HepG2 (cell line): ENCODE measurements around the gene ASB16. TPM values are rescaled to one million over a fixed set of nuclear protein-coding genes. Genes with fewer than 3 reads are reported as not detected.

Source experiments
- GTF3A ChIP-seq: sonication (generic); formaldehyde crosslinking; conservative IDR thresholded peaks from 2 replicates; pipeline ENCODE4 v1.4.0; 2020; ENCODE audit warnings: mild to moderate bottlenecking, missing genetic modification reagents
- HOXD1 ChIP-seq: sonication (generic); formaldehyde crosslinking; IDR thresholded peaks from 2 replicates; pipeline ENCODE4 v1.5.0; 2020; ENCODE audit warnings: missing genetic modification reagents
- MTF2 ChIP-seq: sonication (generic); formaldehyde crosslinking; IDR thresholded peaks from 2 replicates; pipeline ENCODE4 v1.5.0; 2020; ENCODE audit warnings: missing genetic modification reagents, borderline replicate concordance
- RNF2 ChIP-seq: fragments of 450-650 bp; conservative IDR thresholded peaks from 2 replicates; pipeline ENCODE4 v1.6.1; 2016; ENCODE audit warnings: low read depth
- SATB2 ChIP-seq: sonication (generic); formaldehyde crosslinking; IDR thresholded peaks from 2 replicates; pipeline ENCODE4 v1.5.0; 2020; ENCODE audit warnings: missing genetic modification reagents
- SNRNP70 ChIP-seq: fragments of 200-400 bp; formaldehyde crosslinking; IDR thresholded peaks from 2 replicates; pipeline ENCODE4 v1.6.1; 2017; ENCODE audit warnings: mild to moderate bottlenecking, low read depth, low read length, moderate library complexity
- ZNF235 ChIP-seq: sonication (generic); formaldehyde crosslinking; IDR thresholded peaks from 2 replicates; pipeline ENCODE4 v1.8.1; 2023; ENCODE audit warnings: mild to moderate bottlenecking, missing genetic modification reagents, borderline replicate concordance
- ZNF430 ChIP-seq: sonication (generic); formaldehyde crosslinking; IDR thresholded peaks from 2 replicates; pipeline ENCODE4 v1.9.0; 2021; ENCODE audit warnings: mild to moderate bottlenecking, missing genetic modification reagents
- ZNF484 ChIP-seq: sonication (generic); formaldehyde crosslinking; IDR thresholded peaks from 2 replicates; pipeline ENCODE4 v1.5.1; 2020; ENCODE audit warnings: mild to moderate bottlenecking, low read depth, missing genetic modification reagents, borderline replicate concordance
- ZNF572 ChIP-seq: sonication (generic); formaldehyde crosslinking; IDR thresholded peaks from 2 replicates; pipeline ENCODE4 v1.5.1; 2020; ENCODE audit warnings: mild to moderate bottlenecking, missing genetic modification reagents
- polyA plus RNA-seq, 8 experiments: library from polyadenylated mRNA; depleted of rRNA in 3 of 8; stranded (reverse) in 7 of 8; unstranded in 1 of 8; fragments of >200 nt; fragmentation: Illumina TruSeq in 4 of 8; extraction: Trizol in 4 of 8; gene quantifications; 2 replicates each; pipeline versions ENCODE4 v1.2.1 to v1.2.3, GENCODE V29; 2011 to 2016; ENCODE audit warnings: low read depth in 4 of 8, missing spikeins in 1 of 8, mixed read lengths in 1 of 8; ENCODE audit not compliant: insufficient read depth in 1 of 8
- total RNA-seq, 5 experiments: library from RNA; depleted of rRNA; stranded (reverse); fragments of >200 nt; fragmentation: Illumina TruSeq; extraction: Trizol; gene quantifications; 2 replicates each; pipeline ENCODE4 v1.2.3, GENCODE V29; 2016; ENCODE audit warnings: low read depth in 1 of 5
- TF ChIP-seq, protein P1 (sequence below), 2 experiments: sonication (generic) in 1 of 2; formaldehyde crosslinking in 1 of 2; IDR thresholded peaks; 2 replicates each; pipeline versions ENCODE4 v1.4.0 to v1.6.1; 2016 to 2020; ENCODE audit warnings: borderline replicate concordance in 1 of 2, low read depth in 1 of 2, mild to moderate bottlenecking in 1 of 2, missing genetic modification reagents in 1 of 2
- TF ChIP-seq, protein P2 (sequence below): sonication (generic); formaldehyde crosslinking; IDR thresholded peaks from 2 replicates; pipeline ENCODE4 v1.4.0; 2020; ENCODE audit warnings: missing genetic modification reagents
- TF ChIP-seq, protein P3 (sequence below): IDR thresholded peaks from 2 replicates; pipeline ENCODE4 v1.4.0; 2020; ENCODE audit warnings: mild to moderate bottlenecking, missing genetic modification reagents

Gene ASB16
- total and polyA plus RNA-seq, 2 of the 13 experiments (the other 11 are each of a cell fraction or from before 2014, with no cell fraction given), result 0.07 TPM; not detected in 1

DNA sequence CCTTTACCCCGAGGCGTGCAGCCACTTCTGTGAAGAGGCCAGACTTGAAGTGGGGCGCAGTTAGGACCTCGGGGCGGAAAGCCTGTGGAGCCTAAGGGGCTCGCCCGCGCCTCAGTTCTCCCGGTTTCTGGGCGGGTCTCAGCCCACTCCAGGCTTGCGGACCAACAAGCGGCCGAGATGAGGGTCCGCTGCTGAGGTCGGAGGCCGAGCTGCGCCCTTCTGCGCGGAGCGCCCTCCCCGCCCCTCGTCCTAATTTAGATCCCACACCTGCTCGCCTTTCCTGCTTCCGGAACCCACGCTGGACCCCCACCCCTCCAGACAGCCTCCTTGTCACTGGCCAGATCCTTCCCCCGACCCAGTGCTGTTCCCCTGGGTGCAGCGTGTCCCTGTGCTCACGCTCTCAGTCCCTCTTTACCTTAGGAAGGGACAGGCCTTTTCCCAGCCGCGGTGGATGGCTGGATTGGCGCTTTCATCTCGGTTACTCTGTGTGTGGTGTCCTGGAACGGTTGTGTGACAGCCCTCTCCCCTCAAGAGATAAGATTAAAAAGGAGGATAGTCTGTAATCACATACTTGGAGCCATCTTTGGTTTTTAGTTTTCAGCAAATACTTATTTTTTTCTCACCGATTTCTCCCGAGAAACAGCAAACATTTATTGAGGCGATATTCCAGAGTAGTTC is 30.1 kb downstream of the ASB16 start (continued):
- TF ChIP-seq, protein P1, sequence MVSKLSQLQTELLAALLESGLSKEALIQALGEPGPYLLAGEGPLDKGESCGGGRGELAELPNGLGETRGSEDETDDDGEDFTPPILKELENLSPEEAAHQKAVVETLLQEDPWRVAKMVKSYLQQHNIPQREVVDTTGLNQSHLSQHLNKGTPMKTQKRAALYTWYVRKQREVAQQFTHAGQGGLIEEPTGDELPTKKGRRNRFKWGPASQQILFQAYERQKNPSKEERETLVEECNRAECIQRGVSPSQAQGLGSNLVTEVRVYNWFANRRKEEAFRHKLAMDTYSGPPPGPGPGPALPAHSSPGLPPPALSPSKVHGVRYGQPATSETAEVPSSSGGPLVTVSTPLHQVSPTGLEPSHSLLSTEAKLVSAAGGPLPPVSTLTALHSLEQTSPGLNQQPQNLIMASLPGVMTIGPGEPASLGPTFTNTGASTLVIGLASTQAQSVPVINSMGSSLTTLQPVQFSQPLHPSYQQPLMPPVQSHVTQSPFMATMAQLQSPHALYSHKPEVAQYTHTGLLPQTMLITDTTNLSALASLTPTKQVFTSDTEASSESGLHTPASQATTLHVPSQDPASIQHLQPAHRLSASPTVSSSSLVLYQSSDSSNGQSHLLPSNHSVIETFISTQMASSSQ (IDR thresholded peaks at IDR 0.05; ENCODE audit: low read depth), result no peak
- TF ChIP-seq, protein P1 (CRISPR knock-in tag; IDR thresholded peaks at IDR 0.05; ENCODE audit: borderline replicate concordance), result 0 out of 2 replicates have a peak, but pooled peaks have one; percentile 54
- TF ChIP-seq ZNF484, result no peak
- no peak for TF ChIP-seq SNRNP70
- TF ChIP-seq, protein P2, sequence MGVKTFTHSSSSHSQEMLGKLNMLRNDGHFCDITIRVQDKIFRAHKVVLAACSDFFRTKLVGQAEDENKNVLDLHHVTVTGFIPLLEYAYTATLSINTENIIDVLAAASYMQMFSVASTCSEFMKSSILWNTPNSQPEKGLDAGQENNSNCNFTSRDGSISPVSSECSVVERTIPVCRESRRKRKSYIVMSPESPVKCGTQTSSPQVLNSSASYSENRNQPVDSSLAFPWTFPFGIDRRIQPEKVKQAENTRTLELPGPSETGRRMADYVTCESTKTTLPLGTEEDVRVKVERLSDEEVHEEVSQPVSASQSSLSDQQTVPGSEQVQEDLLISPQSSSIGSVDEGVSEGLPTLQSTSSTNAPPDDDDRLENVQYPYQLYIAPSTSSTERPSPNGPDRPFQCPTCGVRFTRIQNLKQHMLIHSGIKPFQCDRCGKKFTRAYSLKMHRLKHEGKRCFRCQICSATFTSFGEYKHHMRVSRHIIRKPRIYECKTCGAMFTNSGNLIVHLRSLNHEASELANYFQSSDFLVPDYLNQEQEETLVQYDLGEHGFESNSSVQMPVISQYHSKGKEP, result no peak
- TF ChIP-seq GTF3A, result peak; percentile 78; the same call in 1 of the 2 replicates
- TF ChIP-seq ZNF430 (CRISPR knock-in tag), result peak; percentile 56; the same call in 1 of the 2 replicates
- TF ChIP-seq HOXD1 (CRISPR knock-in tag), result no peak
- no peak for TF ChIP-seq ZNF572 (CRISPR knock-in tag)
- no peak for TF ChIP-seq RNF2
- 0 out of 2 replicates have a peak, but pooled peaks have one; percentile 22 for TF ChIP-seq SATB2
- no peak for TF ChIP-seq ZNF235 (CRISPR knock-in tag)
- TF ChIP-seq, protein P3, sequence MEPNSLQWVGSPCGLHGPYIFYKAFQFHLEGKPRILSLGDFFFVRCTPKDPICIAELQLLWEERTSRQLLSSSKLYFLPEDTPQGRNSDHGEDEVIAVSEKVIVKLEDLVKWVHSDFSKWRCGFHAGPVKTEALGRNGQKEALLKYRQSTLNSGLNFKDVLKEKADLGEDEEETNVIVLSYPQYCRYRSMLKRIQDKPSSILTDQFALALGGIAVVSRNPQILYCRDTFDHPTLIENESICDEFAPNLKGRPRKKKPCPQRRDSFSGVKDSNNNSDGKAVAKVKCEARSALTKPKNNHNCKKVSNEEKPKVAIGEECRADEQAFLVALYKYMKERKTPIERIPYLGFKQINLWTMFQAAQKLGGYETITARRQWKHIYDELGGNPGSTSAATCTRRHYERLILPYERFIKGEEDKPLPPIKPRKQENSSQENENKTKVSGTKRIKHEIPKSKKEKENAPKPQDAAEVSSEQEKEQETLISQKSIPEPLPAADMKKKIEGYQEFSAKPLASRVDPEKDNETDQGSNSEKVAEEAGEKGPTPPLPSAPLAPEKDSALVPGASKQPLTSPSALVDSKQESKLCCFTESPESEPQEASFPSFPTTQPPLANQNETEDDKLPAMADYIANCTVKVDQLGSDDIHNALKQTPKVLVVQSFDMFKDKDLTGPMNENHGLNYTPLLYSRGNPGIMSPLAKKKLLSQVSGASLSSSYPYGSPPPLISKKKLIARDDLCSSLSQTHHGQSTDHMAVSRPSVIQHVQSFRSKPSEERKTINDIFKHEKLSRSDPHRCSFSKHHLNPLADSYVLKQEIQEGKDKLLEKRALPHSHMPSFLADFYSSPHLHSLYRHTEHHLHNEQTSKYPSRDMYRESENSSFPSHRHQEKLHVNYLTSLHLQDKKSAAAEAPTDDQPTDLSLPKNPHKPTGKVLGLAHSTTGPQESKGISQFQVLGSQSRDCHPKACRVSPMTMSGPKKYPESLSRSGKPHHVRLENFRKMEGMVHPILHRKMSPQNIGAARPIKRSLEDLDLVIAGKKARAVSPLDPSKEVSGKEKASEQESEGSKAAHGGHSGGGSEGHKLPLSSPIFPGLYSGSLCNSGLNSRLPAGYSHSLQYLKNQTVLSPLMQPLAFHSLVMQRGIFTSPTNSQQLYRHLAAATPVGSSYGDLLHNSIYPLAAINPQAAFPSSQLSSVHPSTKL (CRISPR knock-in tag), result 0 out of 2 replicates have a peak, but pooled peaks have one; percentile 1
- TF ChIP-seq MTF2, result no peak
